HEK293 (cell line): ENCODE measurements around the gene CDAN1.

Experiments
- MEIS1 ChIP-seq: sonication (generic); formaldehyde crosslinking; IDR thresholded peaks from 2 replicates; pipeline ENCODE4 v1.8.1; 2022; ENCODE audit warnings: missing genetic modification reagents, mild to moderate bottlenecking, borderline replicate concordance
- ZNF394 ChIP-seq: fragments of 450-650 bp; formaldehyde crosslinking; IDR thresholded peaks from 2 replicates; pipeline ENCODE4 v1.5.1; 2016; ENCODE audit warnings: missing biosample characterization, missing genetic modification characterization, mild to moderate bottlenecking, moderate library complexity, borderline replicate concordance
- ZNF624 ChIP-seq: fragments of 450-650 bp; formaldehyde crosslinking; IDR thresholded peaks from 2 replicates; pipeline ENCODE4 v1.5.1; 2017; ENCODE audit warnings: missing biosample characterization, missing genetic modification characterization
- TF ChIP-seq, protein P1 (sequence below): fragments of 450-650 bp; formaldehyde crosslinking; IDR thresholded peaks from 2 replicates; pipeline ENCODE4 v1.5.1; 2016; ENCODE audit warnings: missing biosample characterization, missing genetic modification characterization

DNA sequence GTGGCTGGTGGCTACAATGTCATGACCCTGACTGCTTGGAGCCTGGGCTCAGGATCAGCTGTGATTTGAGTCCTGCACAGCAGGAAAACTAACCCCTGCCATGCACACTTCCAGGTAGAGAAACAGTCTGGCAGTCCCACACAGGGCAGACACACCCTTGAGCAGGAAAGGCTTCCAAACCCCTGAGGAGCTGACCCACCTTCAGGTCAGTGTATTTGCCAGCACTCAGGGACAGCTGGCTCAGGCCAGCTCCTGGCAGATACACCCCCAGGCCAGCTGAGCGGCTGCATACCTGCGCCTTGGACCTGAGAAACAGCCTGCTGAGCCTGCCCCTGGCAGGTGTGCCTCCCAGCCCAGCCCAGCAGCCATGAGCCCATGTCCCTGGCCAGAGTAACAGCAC, 22.2 kb upstream of the CDAN1 start:
- TF ChIP-seq, protein P1, sequence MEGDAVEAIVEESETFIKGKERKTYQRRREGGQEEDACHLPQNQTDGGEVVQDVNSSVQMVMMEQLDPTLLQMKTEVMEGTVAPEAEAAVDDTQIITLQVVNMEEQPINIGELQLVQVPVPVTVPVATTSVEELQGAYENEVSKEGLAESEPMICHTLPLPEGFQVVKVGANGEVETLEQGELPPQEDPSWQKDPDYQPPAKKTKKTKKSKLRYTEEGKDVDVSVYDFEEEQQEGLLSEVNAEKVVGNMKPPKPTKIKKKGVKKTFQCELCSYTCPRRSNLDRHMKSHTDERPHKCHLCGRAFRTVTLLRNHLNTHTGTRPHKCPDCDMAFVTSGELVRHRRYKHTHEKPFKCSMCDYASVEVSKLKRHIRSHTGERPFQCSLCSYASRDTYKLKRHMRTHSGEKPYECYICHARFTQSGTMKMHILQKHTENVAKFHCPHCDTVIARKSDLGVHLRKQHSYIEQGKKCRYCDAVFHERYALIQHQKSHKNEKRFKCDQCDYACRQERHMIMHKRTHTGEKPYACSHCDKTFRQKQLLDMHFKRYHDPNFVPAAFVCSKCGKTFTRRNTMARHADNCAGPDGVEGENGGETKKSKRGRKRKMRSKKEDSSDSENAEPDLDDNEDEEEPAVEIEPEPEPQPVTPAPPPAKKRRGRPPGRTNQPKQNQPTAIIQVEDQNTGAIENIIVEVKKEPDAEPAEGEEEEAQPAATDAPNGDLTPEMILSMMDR (tag by site-specific recombination) = no peak
- TF ChIP-seq ZNF624 (tag by site-specific recombination) (no peak), MEIS1 (no peak), ZNF394 (tag by site-specific recombination) (no peak)
